Neural cell (in vitro differentiated cells): ENCODE measurements around the gene SH3PXD2A. TPM values are rescaled to one million over a fixed set of nuclear protein-coding genes. Genes with fewer than 3 reads are reported as not detected.

Source experiments
- H2AFZ ChIP-seq: fragments of 200-600, 300-800 bp; sonication (generic), shearing (Covaris generic); 2 replicates; pipeline ENCODE4 v1.6.0; 2014; ENCODE audit warnings: low read depth, mild to moderate bottlenecking, antibody characterized with exemption, low read length, moderate library complexity
- H3F3A ChIP-seq: fragments of 200-600 bp; shearing (Covaris generic); 2 replicates; pipeline ENCODE4 v1.6.1; 2016; ENCODE audit warnings: mild to moderate bottlenecking, moderate library complexity, mixed read lengths, antibody characterized with exemption, low read length; ENCODE audit not compliant: insufficient read depth, poor library complexity, severe bottlenecking
- H3K27ac ChIP-seq: fragments of 200-600, 300-800 bp; sonication (generic), shearing (Covaris generic); 2 replicates; pipeline ENCODE4 v1.5.1; 2014; ENCODE audit warnings: mild to moderate bottlenecking, low read length, moderate library complexity
- H3K27me3 ChIP-seq: fragments of 300-800, 200-600 bp; sonication (generic), shearing (Covaris generic); 2 replicates; pipeline ENCODE4 v1.6.0; 2014; ENCODE audit warnings: mild to moderate bottlenecking, low read depth, low read length, moderate library complexity; ENCODE audit not compliant: insufficient read depth
- H3K36me3 ChIP-seq: fragments of 300-800, 200-600 bp; sonication (generic), shearing (Covaris generic); 2 replicates; pipeline ENCODE4 v1.5.1; 2014; ENCODE audit warnings: mild to moderate bottlenecking, antibody characterized with exemption, low read length, moderate library complexity; ENCODE audit not compliant: insufficient read depth
- H3K4me2 ChIP-seq: fragments of 300-800, 200-600 bp; sonication (generic), shearing (Covaris generic); 2 replicates; pipeline ENCODE4 v1.6.0; 2014; ENCODE audit warnings: mild to moderate bottlenecking, low read length
- H3K4me3 ChIP-seq: fragments of 300-800, 200-600 bp; sonication (generic), shearing (Covaris generic); 2 replicates; pipeline ENCODE4 v1.5.1; 2014; ENCODE audit warnings: mild to moderate bottlenecking, low read length, moderate library complexity
- H3K79me2 ChIP-seq: fragments of 200-600 bp; shearing (Covaris generic); replicated peaks from 2 replicates; pipeline ENCODE4 v1.6.0; 2014; ENCODE audit warnings: mild to moderate bottlenecking, low read length, moderate library complexity; ENCODE audit not compliant: insufficient read depth
- H3K9ac ChIP-seq: fragments of 300-800, 200-600 bp; sonication (generic), shearing (Covaris generic); 2 replicates; pipeline ENCODE4 v1.6.1; 2016; ENCODE audit warnings: mild to moderate bottlenecking, low read length, mixed read lengths
- H3K9me2 ChIP-seq: fragments of 200-600 bp; shearing (Covaris generic); 2 replicates; pipeline ENCODE4 v1.6.1; 2016; ENCODE audit warnings: mild to moderate bottlenecking, low read length, mixed read lengths; ENCODE audit not compliant: insufficient read depth
- H3K9me3 ChIP-seq: fragments of 200-600, 300-800 bp; sonication (generic), shearing (Covaris generic); 2 replicates; pipeline ENCODE4 v1.6.1; 2016; ENCODE audit warnings: mild to moderate bottlenecking, mixed run types, low read length, moderate library complexity, mixed read lengths
- H4K20me1 ChIP-seq: fragments of 200-600 bp; shearing (Covaris generic); 2 replicates; pipeline ENCODE4 v1.6.1; 2016; ENCODE audit warnings: mild to moderate bottlenecking, mixed run types; ENCODE audit not compliant: insufficient read depth
- EP300 ChIP-seq: fragments of 450-650 bp; conservative IDR thresholded peaks from 2 replicates; pipeline ENCODE4 v1.6.1; 2014; ENCODE audit warnings: antibody characterized with exemption, mild to moderate bottlenecking, moderate library complexity; ENCODE audit not compliant: poor library complexity, severe bottlenecking
- EZH2 ChIP-seq: fragments of 200-600, 300-800 bp; shearing (Covaris generic), sonication (generic); IDR thresholded peaks from 2 replicates; pipeline ENCODE4 v1.6.1; 2014; ENCODE audit warnings: antibody characterized with exemption, low read length, borderline replicate concordance, mild to moderate bottlenecking; ENCODE audit not compliant: insufficient read depth, poor library complexity, severe bottlenecking
- MXI1 ChIP-seq: fragments of 450-650 bp; conservative IDR thresholded peaks from 2 replicates; pipeline ENCODE4 v1.6.1; 2014; ENCODE audit warnings: antibody characterized with exemption, mild to moderate bottlenecking; ENCODE audit not compliant: poor library complexity, severe bottlenecking
- POLR2AphosphoS5 ChIP-seq: IDR thresholded peaks from 2 replicates; pipeline ENCODE4 v1.6.1; 2012
- RAD21 ChIP-seq: fragments of 450-650 bp; conservative IDR thresholded peaks from 2 replicates; pipeline ENCODE4 v1.6.1; 2014; ENCODE audit warnings: antibody characterized with exemption, mild to moderate bottlenecking, moderate library complexity
- SMC3 ChIP-seq: fragments of 450-650 bp; conservative IDR thresholded peaks from 2 replicates; pipeline ENCODE4 v1.6.1; 2014; ENCODE audit warnings: antibody characterized with exemption, mild to moderate bottlenecking, moderate library complexity; ENCODE audit not compliant: poor library complexity
- TAF1 ChIP-seq: IDR thresholded peaks from 2 replicates; pipeline ENCODE4 v1.6.1; 2012; ENCODE audit warnings: low read depth
- polyA plus RNA-seq: library from polyadenylated mRNA; depleted of rRNA; stranded (reverse); fragments of >200 nt; gene quantifications from 2 replicates; pipeline ENCODE4 v1.2.3, GENCODE V29; 2014
- TF ChIP-seq, protein P1 (sequence below): fragments of 450-650 bp; IDR thresholded peaks from 2 replicates; pipeline ENCODE4 v1.5.1; 2014; ENCODE audit warnings: antibody characterized with exemption, mild to moderate bottlenecking, moderate library complexity; ENCODE audit not compliant: poor library complexity, severe bottlenecking
- TF ChIP-seq, protein P2 (sequence below): IDR thresholded peaks from 2 replicates; pipeline ENCODE4 v1.6.1; 2012; ENCODE audit warnings: borderline replicate concordance

The SH3PXD2A gene
- polyA plus RNA-seq, 1 donor from 2014 or later, result 5.2 TPM

DNA sequence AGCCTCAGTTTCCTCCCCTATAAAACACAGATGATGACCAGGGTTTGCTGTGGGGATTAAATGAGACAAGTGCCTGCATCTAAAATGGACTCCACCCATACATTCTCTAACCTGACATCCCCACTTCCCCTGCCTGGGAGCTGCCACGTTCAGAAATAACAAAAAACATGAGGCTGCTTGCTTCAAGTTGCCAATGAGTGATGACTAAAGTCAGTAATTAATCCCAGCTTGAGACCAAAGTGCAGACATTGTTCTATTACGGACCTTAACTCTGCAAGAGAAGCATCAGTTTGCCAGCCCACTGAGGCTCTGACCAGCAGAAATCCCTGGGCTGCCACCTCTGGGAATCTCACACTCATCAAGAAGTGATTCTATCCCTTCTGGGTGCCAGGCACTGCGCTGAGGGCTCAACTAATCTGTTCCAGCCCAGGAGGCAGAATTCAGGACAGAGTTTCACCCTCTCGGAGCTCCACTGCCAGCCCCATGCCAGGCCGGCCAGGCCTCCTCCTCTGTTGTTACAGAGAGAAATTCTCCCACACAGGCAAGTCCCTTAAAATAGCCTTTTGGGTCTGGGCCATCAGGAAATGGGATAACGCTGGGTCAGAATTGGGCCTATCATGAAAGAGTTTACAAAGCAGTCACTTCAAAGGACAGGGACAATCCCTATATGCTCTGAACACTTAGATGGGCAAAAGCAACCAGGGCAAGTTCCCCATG lies 11.4 kb downstream of the SH3PXD2A start:
- Histone ChIP-seq H3K36me3 (no peaks in the 10 kb centered on the region), H3K9me3 (no peaks in the 10 kb centered on the region), H3K27ac (no peak overlapping the region), H2AFZ (no peak overlapping the region), H3K9ac (no peak overlapping the region), H3F3A (no peaks in the 10 kb centered on the region), H3K79me2 (no peaks in the 10 kb centered on the region), H4K20me1 (no peaks in the 10 kb centered on the region), H3K4me3 (no peak overlapping the region), H3K9me2 (no peaks in the 10 kb centered on the region), H3K4me2 (no peak overlapping the region), H3K27me3 (no peaks in the 10 kb centered on the region)
- TF ChIP-seq TAF1 (no peak), MXI1 (no peak), EP300 (no peak), SMC3 (no peak), POLR2AphosphoS5 (no peak)
- TF ChIP-seq, protein P1, sequence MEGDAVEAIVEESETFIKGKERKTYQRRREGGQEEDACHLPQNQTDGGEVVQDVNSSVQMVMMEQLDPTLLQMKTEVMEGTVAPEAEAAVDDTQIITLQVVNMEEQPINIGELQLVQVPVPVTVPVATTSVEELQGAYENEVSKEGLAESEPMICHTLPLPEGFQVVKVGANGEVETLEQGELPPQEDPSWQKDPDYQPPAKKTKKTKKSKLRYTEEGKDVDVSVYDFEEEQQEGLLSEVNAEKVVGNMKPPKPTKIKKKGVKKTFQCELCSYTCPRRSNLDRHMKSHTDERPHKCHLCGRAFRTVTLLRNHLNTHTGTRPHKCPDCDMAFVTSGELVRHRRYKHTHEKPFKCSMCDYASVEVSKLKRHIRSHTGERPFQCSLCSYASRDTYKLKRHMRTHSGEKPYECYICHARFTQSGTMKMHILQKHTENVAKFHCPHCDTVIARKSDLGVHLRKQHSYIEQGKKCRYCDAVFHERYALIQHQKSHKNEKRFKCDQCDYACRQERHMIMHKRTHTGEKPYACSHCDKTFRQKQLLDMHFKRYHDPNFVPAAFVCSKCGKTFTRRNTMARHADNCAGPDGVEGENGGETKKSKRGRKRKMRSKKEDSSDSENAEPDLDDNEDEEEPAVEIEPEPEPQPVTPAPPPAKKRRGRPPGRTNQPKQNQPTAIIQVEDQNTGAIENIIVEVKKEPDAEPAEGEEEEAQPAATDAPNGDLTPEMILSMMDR, result no peak
- TF ChIP-seq, protein P2, sequence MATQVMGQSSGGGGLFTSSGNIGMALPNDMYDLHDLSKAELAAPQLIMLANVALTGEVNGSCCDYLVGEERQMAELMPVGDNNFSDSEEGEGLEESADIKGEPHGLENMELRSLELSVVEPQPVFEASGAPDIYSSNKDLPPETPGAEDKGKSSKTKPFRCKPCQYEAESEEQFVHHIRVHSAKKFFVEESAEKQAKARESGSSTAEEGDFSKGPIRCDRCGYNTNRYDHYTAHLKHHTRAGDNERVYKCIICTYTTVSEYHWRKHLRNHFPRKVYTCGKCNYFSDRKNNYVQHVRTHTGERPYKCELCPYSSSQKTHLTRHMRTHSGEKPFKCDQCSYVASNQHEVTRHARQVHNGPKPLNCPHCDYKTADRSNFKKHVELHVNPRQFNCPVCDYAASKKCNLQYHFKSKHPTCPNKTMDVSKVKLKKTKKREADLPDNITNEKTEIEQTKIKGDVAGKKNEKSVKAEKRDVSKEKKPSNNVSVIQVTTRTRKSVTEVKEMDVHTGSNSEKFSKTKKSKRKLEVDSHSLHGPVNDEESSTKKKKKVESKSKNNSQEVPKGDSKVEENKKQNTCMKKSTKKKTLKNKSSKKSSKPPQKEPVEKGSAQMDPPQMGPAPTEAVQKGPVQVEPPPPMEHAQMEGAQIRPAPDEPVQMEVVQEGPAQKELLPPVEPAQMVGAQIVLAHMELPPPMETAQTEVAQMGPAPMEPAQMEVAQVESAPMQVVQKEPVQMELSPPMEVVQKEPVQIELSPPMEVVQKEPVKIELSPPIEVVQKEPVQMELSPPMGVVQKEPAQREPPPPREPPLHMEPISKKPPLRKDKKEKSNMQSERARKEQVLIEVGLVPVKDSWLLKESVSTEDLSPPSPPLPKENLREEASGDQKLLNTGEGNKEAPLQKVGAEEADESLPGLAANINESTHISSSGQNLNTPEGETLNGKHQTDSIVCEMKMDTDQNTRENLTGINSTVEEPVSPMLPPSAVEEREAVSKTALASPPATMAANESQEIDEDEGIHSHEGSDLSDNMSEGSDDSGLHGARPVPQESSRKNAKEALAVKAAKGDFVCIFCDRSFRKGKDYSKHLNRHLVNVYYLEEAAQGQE, result no peak

DNA sequence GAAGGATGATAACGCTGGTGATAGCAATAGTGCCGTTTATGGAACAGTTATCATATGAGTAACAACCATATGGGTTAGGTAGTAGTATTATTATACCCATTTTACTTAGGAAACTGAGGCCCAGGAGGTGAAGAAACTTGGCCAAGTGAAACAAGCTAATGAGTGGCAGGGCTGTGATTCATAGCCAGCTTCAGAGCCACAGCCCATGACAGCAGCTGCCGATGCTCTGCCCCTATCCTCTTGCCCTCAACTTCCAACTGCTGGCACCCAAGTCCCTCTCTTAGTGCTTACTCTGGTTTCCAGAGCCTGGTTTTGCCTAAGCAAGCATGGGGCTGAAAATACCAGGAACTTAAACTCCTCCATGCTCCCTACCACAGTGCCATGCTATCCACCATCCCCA lies 12.3 kb downstream of the SH3PXD2A start:
- TF ChIP-seq, protein P1, result no peak
- TF ChIP-seq, protein P2, result no peak
- TF ChIP-seq MXI1 (no peak), SMC3 (no peak), TAF1 (no peak), POLR2AphosphoS5 (no peak), EP300 (no peak), RAD21 (no peak), EZH2 (no peak)
- no peaks in the 10 kb centered on the region for H3K36me3 ChIP-seq

More for the DNA sequence above, 12.3 kb downstream of the SH3PXD2A start:
- Histone ChIP-seq H3K4me3 (no peak overlapping the region), H2AFZ (no peak overlapping the region), H3K9me3 (no peaks in the 10 kb centered on the region), H3F3A (no peaks in the 10 kb centered on the region), H3K4me2 (no peak overlapping the region), H3K27ac (no peak overlapping the region), H3K9me2 (no peaks in the 10 kb centered on the region), H3K9ac (no peak overlapping the region), H3K79me2 (no peaks in the 10 kb centered on the region), H3K27me3 (no peaks in the 10 kb centered on the region), H4K20me1 (no peaks in the 10 kb centered on the region)
